Colonic mucosa (tissue), 4 donors: ENCODE results near the gene MICU2. TPM values are rescaled to one million over a fixed set of nuclear protein-coding genes. Genes with fewer than 3 reads are reported as not detected.

Experiments
- DNase-seq: peaks from one replicate; pipeline ENCODE4 v3.0.0-alpha.2; 2020
- H3K27ac ChIP-seq: fragments of 200-600 bp; one replicate; pipeline ENCODE4 v1.8.0; 2021
- H3K27me3 ChIP-seq: fragments of 200-600 bp; one replicate; pipeline ENCODE4 v1.8.0; 2021
- H3K36me3 ChIP-seq: fragments of 200-600 bp; one replicate; pipeline ENCODE4 v1.8.0; 2021
- H3K4me1 ChIP-seq: fragments of 200-600 bp; one replicate; pipeline ENCODE4 v1.8.0; 2021; ENCODE audit warnings: mild to moderate bottlenecking
- H3K4me3 ChIP-seq: fragments of 200-600 bp; one replicate; pipeline ENCODE4 v1.8.0; 2021
- H3K9ac ChIP-seq, 2 donors: one replicate each; pipeline ENCODE4 v1.7.0; 2013; ENCODE audit warnings: control low read depth in 2 of 2, low read depth in 2 of 2, low read length in 2 of 2
- H3K9me3 ChIP-seq: fragments of 200-600 bp; one replicate; pipeline ENCODE4 v1.8.0; 2021
- intact Hi-C: fragments of 100-400 bp; cut with DNase I; formaldehyde crosslinking; loops from one replicate; pipeline ENCODE4 v1.14.1; 2022
- total RNA-seq, 2 donors: library from RNA; stranded (reverse); fragmentation: NEBNext Ultra II Directional in 1 of 2; extraction: Animal tissue kit (Norgen Biotek cat#: 25700) in 1 of 2; gene quantifications; one replicate each; pipeline ENCODE4 v1.2.1, GENCODE V29; 2021
- TF ChIP-seq, protein P1 (sequence below): fragments of 200-600 bp; IDR thresholded peaks from one replicate; pipeline ENCODE4 v1.8.0; 2022; ENCODE audit warnings: antibody characterized with exemption, mild to moderate bottlenecking
- donor health status: healthy.
- donor health status: DM: no; HTN: no; CAD: no.
- donor health status: DM: no; HTN: no; CAD: no.

MICU2 gene
- total RNA-seq, 2 donors from 2014 or later: 32.3 to 54.6 TPM

DNA sequence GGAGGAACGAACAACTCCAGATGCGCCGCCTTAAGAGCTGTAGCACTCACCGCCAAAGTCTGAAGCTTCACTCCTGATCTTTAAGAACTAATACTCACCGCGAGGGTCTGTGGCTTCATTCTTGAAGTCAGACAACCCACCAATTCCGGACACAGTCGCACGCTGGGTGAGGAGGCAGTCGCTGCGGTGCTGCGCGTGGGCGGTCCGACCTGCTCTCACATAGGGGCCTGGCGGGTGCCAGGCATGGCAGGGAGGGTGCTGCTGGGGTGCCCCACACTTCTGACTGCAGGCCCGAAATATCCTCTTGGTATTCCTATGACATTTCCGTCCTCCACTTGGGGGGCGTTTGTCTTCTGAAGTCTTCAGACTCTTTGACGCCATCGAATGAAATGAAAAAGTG lies 7.4 kb upstream of the MICU2 start:
- Histone ChIP-seq H3K27ac (no peak overlapping the region), H3K27me3 (no peaks in the 10 kb centered on the region), H3K4me1 (no peaks in the 10 kb centered on the region), H3K36me3 (no peaks in the 10 kb centered on the region), H3K4me3 (no peak overlapping the region), H3K9ac (no peak overlapping the region), H3K9me3 (no peaks in the 10 kb centered on the region)
- TF ChIP-seq, protein P1, sequence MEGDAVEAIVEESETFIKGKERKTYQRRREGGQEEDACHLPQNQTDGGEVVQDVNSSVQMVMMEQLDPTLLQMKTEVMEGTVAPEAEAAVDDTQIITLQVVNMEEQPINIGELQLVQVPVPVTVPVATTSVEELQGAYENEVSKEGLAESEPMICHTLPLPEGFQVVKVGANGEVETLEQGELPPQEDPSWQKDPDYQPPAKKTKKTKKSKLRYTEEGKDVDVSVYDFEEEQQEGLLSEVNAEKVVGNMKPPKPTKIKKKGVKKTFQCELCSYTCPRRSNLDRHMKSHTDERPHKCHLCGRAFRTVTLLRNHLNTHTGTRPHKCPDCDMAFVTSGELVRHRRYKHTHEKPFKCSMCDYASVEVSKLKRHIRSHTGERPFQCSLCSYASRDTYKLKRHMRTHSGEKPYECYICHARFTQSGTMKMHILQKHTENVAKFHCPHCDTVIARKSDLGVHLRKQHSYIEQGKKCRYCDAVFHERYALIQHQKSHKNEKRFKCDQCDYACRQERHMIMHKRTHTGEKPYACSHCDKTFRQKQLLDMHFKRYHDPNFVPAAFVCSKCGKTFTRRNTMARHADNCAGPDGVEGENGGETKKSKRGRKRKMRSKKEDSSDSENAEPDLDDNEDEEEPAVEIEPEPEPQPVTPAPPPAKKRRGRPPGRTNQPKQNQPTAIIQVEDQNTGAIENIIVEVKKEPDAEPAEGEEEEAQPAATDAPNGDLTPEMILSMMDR: no peak
- no peak for DNase-seq
- intact Hi-C loops: no loop called here

DNA sequence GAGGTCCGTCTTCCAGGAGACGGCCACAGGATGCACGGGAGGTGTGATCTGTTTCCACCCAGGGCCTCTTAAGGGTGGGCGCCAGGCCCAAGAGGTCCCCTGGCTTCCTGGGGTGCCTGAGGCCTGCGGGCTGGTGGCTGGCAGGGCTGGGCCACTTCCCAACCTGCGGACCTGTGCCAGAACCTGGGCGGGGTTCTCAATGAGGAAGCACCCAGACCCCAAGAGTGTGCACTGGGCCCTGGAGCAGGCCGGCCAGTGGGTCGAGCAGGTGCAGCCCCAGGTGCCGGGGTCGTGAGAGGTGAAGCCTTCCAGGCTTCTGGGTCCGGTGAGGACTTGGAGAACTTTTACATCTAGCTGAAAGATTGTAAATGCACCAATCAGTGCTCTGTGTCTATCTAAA lies 6.7 kb upstream of the MICU2 start:
- no peak overlapping the region for H3K9ac ChIP-seq
- H3K4me1 ChIP-seq: no peaks in the 10 kb centered on the region
- H3K36me3 ChIP-seq: no peaks in the 10 kb centered on the region
- no peak overlapping the region for H3K27ac ChIP-seq
- TF ChIP-seq, protein P1: no peak
- H3K9me3 ChIP-seq: no peaks in the 10 kb centered on the region
- intact Hi-C loops: no loop called here
- DNase-seq: no peak
- no peaks in the 10 kb centered on the region for H3K27me3 ChIP-seq
- H3K4me3 ChIP-seq: no peak overlapping the region

DNA sequence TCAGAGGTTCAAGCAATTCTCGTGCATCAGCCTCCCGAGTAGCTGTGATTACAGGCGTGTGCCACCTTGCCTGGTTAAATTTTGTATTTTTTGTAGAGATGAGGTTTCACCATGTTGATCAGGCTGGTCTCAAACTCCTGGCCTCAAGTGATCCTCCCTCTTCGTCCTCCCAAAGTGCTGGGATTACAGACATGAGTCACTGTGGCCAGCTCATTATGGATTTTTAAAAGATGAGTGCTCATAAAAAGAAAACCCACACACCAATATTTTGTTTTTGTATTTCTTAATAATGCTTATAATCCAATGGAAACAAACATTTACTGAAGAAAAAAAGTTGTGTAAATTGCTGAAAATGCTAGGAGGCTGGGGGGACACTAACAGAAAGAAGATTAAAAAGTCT lies 5.0 kb upstream of the MICU2 start:
- intact Hi-C loops: no loop called here
- no peaks in the 10 kb centered on the region for H3K36me3 ChIP-seq
- DNase-seq: no peak
- H3K27ac ChIP-seq: no peak overlapping the region
- H3K9me3 ChIP-seq: no peaks in the 10 kb centered on the region
- H3K4me3 ChIP-seq: no peak overlapping the region
- TF ChIP-seq, protein P1: no peak
- H3K27me3 ChIP-seq: no peaks in the 10 kb centered on the region
- no peaks in the 10 kb centered on the region for H3K4me1 ChIP-seq
- no peak overlapping the region for H3K9ac ChIP-seq

DNA sequence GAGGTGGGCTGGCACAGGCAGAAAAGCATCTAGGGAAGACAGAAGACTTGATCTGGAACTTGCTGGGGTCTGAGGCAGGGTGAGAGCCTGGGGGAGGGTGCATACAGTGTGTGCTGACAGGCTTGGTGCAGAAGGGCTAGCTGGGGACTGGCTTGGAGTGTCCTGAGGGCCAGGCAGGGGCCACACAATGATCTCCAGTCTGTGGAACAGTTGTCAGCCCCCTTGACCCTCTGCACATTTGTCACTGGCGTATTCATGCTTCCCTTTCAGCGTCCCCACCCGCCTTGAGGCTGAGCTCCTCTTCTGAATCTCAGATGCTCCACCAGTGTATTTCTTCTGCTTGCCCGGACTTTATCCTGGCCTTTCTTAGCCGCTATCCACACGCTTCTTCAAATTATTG lies 2.8 kb upstream of the MICU2 start:
- Histone ChIP-seq H3K4me3 (no peak overlapping the region), H3K36me3 (no peaks in the 10 kb centered on the region), H3K27me3 (no peaks in the 10 kb centered on the region), H3K9me3 (no peaks in the 10 kb centered on the region), H3K4me1 (no peaks in the 10 kb centered on the region), H3K9ac (no peak overlapping the region), H3K27ac (no peak overlapping the region)
- intact Hi-C loops: no loop called here
- no peak for DNase-seq
- TF ChIP-seq, protein P1: no peak

DNA sequence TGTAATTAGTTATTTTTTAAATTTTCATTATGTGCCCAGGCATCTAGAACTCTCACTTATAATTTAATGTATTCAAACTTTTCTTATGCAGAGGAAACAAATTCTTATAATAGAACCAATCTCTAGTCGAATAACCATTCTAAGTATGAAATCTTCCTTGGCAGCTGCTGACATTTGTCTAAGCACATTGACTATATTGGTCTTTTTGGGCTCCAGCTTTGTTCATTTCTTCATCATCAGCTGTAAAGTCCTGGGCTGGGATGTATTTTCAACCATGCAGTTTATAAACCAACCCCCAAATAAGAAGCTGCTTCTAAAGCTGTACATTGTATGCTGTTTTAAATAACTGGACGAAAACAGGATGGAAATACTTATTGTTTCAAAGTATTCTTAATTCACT lies 2.3 kb upstream of the MICU2 start:
- intact Hi-C loops: no loop called here
- no peaks in the 10 kb centered on the region for H3K9me3 ChIP-seq
- no peak overlapping the region for H3K4me3 ChIP-seq
- H3K27me3 ChIP-seq: no peaks in the 10 kb centered on the region
- DNase-seq: no peak
- TF ChIP-seq, protein P1: no peak
- H3K27ac ChIP-seq: no peak overlapping the region
- H3K9ac ChIP-seq: no peak overlapping the region
- H3K4me1 ChIP-seq: no peaks in the 10 kb centered on the region
- H3K36me3 ChIP-seq: no peaks in the 10 kb centered on the region

DNA sequence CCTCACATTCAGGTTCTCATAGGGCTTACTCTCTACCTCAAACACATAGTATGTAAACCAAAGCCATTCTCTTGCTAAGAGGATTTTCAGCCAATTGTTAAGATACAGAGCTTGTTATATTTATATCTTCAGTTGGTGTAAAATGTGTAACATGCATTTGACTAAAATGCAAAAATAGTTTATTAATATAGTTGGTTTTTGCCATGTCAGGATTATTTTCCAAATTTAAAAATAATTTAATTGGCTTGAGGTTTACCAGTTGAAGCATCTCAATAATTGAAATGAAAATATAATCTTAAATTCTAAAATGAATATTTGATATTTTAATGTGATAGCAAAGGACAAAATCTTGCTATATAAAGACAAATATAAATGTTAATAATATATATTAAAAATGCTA lies 7.2 kb downstream of the MICU2 start:
- TF ChIP-seq, protein P1: no peak
- H3K9me3 ChIP-seq: no peaks in the 10 kb centered on the region
- H3K27ac ChIP-seq: no peak overlapping the region
- H3K36me3 ChIP-seq: no peaks in the 10 kb centered on the region
- no peak overlapping the region for H3K9ac ChIP-seq
- no peak for DNase-seq
- no peaks in the 10 kb centered on the region for H3K4me1 ChIP-seq
- intact Hi-C loops: no loop called here
- H3K4me3 ChIP-seq: no peak overlapping the region
- H3K27me3 ChIP-seq: no peaks in the 10 kb centered on the region
